H1 (cell line): ENCODE measurements around the gene EEPD1. TPM values are rescaled to one million over a fixed set of nuclear protein-coding genes. Genes with fewer than 3 reads are reported as not detected.

Source experiments
- CHD1 ChIP-seq: IDR thresholded peaks from 2 replicates; pipeline ENCODE4 v1.6.1; 2012; ENCODE audit warnings: low read depth, low read length, improper control_type of control experiment
- CTBP2 ChIP-seq: IDR thresholded peaks from 2 replicates; pipeline ENCODE4 v1.7.0; 2011; ENCODE audit warnings: borderline replicate concordance, mild to moderate bottlenecking, moderate library complexity, mixed read lengths, low read length; ENCODE audit not compliant: insufficient read depth, insufficient read length
- KDM5A ChIP-seq: fragments of 200-600 bp; IDR thresholded peaks from 2 replicates; pipeline ENCODE4 v1.7.1; 2012; ENCODE audit warnings: mild to moderate bottlenecking, low read length, inconsistent platforms, mixed read lengths
- SIX5 ChIP-seq: IDR thresholded peaks from 2 replicates; pipeline ENCODE4 v1.6.1; 2011; ENCODE audit warnings: mild to moderate bottlenecking, low read depth, low read length
- polyA plus RNA-seq, 7 experiments: library from polyadenylated mRNA; depleted of rRNA in 3 of 7; stranded (reverse) in 5 of 7; unstranded in 2 of 7; fragments of >200 nt in 5 of 7; fragments of 200-250 nt in 2 of 7; gene quantifications; 1 replicate in 5 of 7; 2 replicates in 1 of 7; 4 replicates in 1 of 7; pipeline versions ENCODE4 v1.2.1 to v1.2.3, GENCODE V29; 2011 to 2013; ENCODE audit warnings: missing spikeins in 2 of 7, mixed read lengths in 2 of 7
- total RNA-seq: library from RNA; stranded (reverse); fragmentation: NEBNext Ultra II Directional; extraction: Animal tissue kit (Norgen Biotek cat#: 25700); gene quantifications from 2 replicates; pipeline ENCODE4 v1.2.1, GENCODE V29; 2021
- TF ChIP-seq, protein P1 (sequence below): IDR thresholded peaks from 2 replicates; pipeline ENCODE4 v1.6.1; 2012; ENCODE audit warnings: inconsistent platforms

EEPD1 gene
- total and polyA plus RNA-seq, 2 of the 8 experiments (the other 6 are each of a cell fraction or from before 2014, with no cell fraction given), result 3.1 to 7.8 TPM

DNA sequence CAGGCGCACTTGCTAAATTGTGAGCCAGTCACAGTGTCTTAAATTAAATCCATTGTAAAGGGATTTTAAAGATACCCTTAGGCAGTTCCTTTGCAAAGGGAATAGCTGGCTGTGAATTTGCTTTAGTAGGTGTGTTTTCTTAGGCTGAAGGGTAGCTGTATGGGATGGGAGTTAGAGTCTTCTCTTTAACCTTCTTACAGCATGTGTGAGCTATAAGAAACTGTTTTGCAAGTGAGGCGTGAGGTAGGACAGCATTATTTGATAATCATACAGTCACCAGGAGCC, 5.2 kb downstream of the EEPD1 start (continued):
- TF ChIP-seq CHD1 (no peak), KDM5A (no peak), CTBP2 (no peak), SIX5 (no peak)
- TF ChIP-seq, protein P1, sequence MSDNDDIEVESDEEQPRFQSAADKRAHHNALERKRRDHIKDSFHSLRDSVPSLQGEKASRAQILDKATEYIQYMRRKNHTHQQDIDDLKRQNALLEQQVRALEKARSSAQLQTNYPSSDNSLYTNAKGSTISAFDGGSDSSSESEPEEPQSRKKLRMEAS, result no peak
